ENCODE data around the gene VAMP8. TPM values are rescaled to one million over a fixed set of nuclear protein-coding genes. Genes with fewer than 3 reads are reported as not detected.

Gene VAMP8
- total RNA-seq, 1 experiment from 2014 or later, result 90.8 TPM

GRCh38 chr2:85580206-85580605 is 2.8 kb downstream of the VAMP8 start:
- Mint-ChIP-seq H3K27ac (ENCODE audit: unreplicated experiment) (no peak overlapping the region), H3K4me3 (ENCODE audit: low read depth, unreplicated experiment) (no peak overlapping the region), H3K27me3 (ENCODE audit: unreplicated experiment) (no peaks in the 10 kb centered on the region), H3K36me3 (ENCODE audit: insufficient read depth, unreplicated experiment) (peaks cover 27% of the 10 kb centered on the region), H3K4me1 (ENCODE audit: low read depth, unreplicated experiment) (peaks cover 24% of the 10 kb centered on the region), H3K9me3 (ENCODE audit: low read depth, unreplicated experiment) (no peaks in the 10 kb centered on the region)
- CTCF ChIA-PET, result no interaction called here
- intact Hi-C loops (cut with micrococcal nuclease; ENCODE audit: unreplicated experiment), result no loop called here
- TF ChIP-seq CTCF (IDR thresholded peaks at IDR 0.05; ENCODE audit: unreplicated experiment), result no peak
- BruUV-seq (replicated peaks), result no TSS peak
- DNase-seq, result no peak

- Mint-ChIP-seq H3K27me3 (ENCODE audit: unreplicated experiment) (no peaks in the 10 kb centered on the region), H3K36me3 (ENCODE audit: insufficient read depth, unreplicated experiment) (peaks cover 22% of the 10 kb centered on the region), H3K4me1 (ENCODE audit: low read depth, unreplicated experiment) (peaks cover 33% of the 10 kb centered on the region), H3K4me3 (ENCODE audit: low read depth, unreplicated experiment) (no peak overlapping the region), H3K9me3 (ENCODE audit: low read depth, unreplicated experiment) (no peaks in the 10 kb centered on the region), H3K27ac (ENCODE audit: unreplicated experiment) (no peak overlapping the region)
- CTCF ChIA-PET, result no interaction called here
- intact Hi-C loops (cut with micrococcal nuclease; ENCODE audit: unreplicated experiment), result no loop called here
- DNase-seq, result no peak
- no peak for TF ChIP-seq CTCF (IDR thresholded peaks at IDR 0.05; ENCODE audit: unreplicated experiment)
- BruUV-seq (replicated peaks), result no TSS peak
Measured at GRCh38 chr2:85582492-85582891, 5.1 kb downstream of the VAMP8 start.

- no TSS peak for BruUV-seq (replicated peaks)
- intact Hi-C loops (cut with micrococcal nuclease; ENCODE audit: unreplicated experiment), result no loop called here
- CTCF ChIA-PET, result interaction anchor here (0.5 to 0.6 kb wide), 2 partner anchors 15 to 219 kb away, joined by 3 read pairs; no protein-coding TSS in a partner anchor
- Mint-ChIP-seq H3K36me3 (ENCODE audit: insufficient read depth, unreplicated experiment) (peaks cover 11% of the 10 kb centered on the region), H3K27me3 (ENCODE audit: unreplicated experiment) (no peaks in the 10 kb centered on the region), H3K4me1 (ENCODE audit: low read depth, unreplicated experiment) (peaks cover 24% of the 10 kb centered on the region), H3K9me3 (ENCODE audit: low read depth, unreplicated experiment) (no peaks in the 10 kb centered on the region), H3K27ac (ENCODE audit: unreplicated experiment) (no peak overlapping the region), H3K4me3 (ENCODE audit: low read depth, unreplicated experiment) (peak overlapping the region; percentile 14)
- no peak for TF ChIP-seq CTCF (IDR thresholded peaks at IDR 0.05; ENCODE audit: unreplicated experiment)
- no peak for DNase-seq
Measured at GRCh38 chr2:85583667-85584353, 6.4 kb downstream of the VAMP8 start.

GRCh38 chr2:85584354-85584856 is 7.0 kb downstream of the VAMP8 start, which contains the start of gene VAMP5:
TSS of gene VAMP5 (plus strand) at chr2:85584431. CDS start at chr2:85584491, 60 bp downstream.
- Mint-ChIP-seq H3K27me3 (ENCODE audit: unreplicated experiment) (no peaks in the 10 kb centered on the region), H3K4me1 (ENCODE audit: low read depth, unreplicated experiment) (peaks cover 18% of the 10 kb centered on the region), H3K9me3 (ENCODE audit: low read depth, unreplicated experiment) (no peaks in the 10 kb centered on the region), H3K4me3 (ENCODE audit: low read depth, unreplicated experiment) (peak within 1 kb of the TSS; percentile 51), H3K27ac (ENCODE audit: unreplicated experiment) (peak within 1 kb of the TSS; percentile 80), H3K36me3 (ENCODE audit: insufficient read depth, unreplicated experiment) (peaks cover 11% of the 10 kb centered on the region)
- DNase-seq, result peak; percentile 32
- intact Hi-C loops (cut with micrococcal nuclease; ENCODE audit: unreplicated experiment), result no loop called here
- BruUV-seq (replicated peaks), result no TSS peak
- no peak for TF ChIP-seq CTCF (IDR thresholded peaks at IDR 0.05; ENCODE audit: unreplicated experiment)
- CTCF ChIA-PET, result interaction anchor here (0.6 kb wide), 1 partner anchor 15 kb away, joined by 3 read pairs; no protein-coding TSS in a partner anchor
